Measurements from ENCODE around the gene TMEM238L.

GRCh38 chr17:10843811-10844210, 39.9 kb upstream of the TMEM238L start:
- no peak for TF ChIP-seq CTCF (conservative IDR thresholded peaks at IDR 0.05; ENCODE audit: low read length)
- no peak for TF ChIP-seq EZH2phosphoT487 (IDR thresholded peaks at IDR 0.05; ENCODE audit: borderline replicate concordance)
